C4-2B (cell line): ENCODE results near the gene GAB4.

ENCODE experiments used
- H3K27ac ChIP-seq: fragments of 450-650 bp; 2 replicates; pipeline ENCODE4 v1.5.1; 2017
- ZFX ChIP-seq: fragments of 450-650 bp; IDR thresholded peaks from 2 replicates; pipeline ENCODE4 v1.6.1; 2017
- TF ChIP-seq, protein P1 (sequence below): fragments of 450-650 bp; conservative IDR thresholded peaks from 2 replicates; pipeline ENCODE4 v1.5.1; 2017; ENCODE audit warnings: mild to moderate bottlenecking

Gene GAB4

GRCh38 chr22:16959345-16959930 lies 48.6 kb downstream of the GAB4 start:
- TF ChIP-seq ZFX, result no peak
- TF ChIP-seq, protein P1, sequence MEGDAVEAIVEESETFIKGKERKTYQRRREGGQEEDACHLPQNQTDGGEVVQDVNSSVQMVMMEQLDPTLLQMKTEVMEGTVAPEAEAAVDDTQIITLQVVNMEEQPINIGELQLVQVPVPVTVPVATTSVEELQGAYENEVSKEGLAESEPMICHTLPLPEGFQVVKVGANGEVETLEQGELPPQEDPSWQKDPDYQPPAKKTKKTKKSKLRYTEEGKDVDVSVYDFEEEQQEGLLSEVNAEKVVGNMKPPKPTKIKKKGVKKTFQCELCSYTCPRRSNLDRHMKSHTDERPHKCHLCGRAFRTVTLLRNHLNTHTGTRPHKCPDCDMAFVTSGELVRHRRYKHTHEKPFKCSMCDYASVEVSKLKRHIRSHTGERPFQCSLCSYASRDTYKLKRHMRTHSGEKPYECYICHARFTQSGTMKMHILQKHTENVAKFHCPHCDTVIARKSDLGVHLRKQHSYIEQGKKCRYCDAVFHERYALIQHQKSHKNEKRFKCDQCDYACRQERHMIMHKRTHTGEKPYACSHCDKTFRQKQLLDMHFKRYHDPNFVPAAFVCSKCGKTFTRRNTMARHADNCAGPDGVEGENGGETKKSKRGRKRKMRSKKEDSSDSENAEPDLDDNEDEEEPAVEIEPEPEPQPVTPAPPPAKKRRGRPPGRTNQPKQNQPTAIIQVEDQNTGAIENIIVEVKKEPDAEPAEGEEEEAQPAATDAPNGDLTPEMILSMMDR, result no peak
- no peak overlapping the region for H3K27ac ChIP-seq

- H3K27ac ChIP-seq, result no peak overlapping the region
- TF ChIP-seq ZFX, result no peak
- TF ChIP-seq, protein P1, result no peak
Observed at GRCh38 chr22:16958475-16958874, 49.5 kb downstream of the GAB4 start.

DNA sequence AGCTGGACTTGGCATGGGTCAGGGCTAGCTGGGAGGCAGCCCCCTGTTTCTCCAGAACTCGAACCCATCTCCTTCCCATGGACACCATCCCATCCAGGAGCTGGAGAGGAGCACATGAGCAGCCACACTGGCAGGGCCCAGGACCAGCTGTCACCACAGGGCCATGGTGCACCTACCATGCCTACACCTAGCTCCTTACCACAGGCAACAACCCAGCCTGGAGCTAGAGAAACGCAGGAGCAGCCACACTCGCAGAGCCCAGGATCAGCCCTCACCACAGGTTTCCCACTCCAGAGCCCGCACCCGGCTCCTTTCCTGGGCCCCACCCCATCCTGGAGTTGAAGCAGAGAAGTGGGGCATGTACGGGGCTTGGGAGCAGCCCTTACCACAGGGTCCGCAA lies 50.2 kb downstream of the GAB4 start:
- no peak for TF ChIP-seq ZFX
- TF ChIP-seq, protein P1, result no peak
- no peak overlapping the region for H3K27ac ChIP-seq

DNA sequence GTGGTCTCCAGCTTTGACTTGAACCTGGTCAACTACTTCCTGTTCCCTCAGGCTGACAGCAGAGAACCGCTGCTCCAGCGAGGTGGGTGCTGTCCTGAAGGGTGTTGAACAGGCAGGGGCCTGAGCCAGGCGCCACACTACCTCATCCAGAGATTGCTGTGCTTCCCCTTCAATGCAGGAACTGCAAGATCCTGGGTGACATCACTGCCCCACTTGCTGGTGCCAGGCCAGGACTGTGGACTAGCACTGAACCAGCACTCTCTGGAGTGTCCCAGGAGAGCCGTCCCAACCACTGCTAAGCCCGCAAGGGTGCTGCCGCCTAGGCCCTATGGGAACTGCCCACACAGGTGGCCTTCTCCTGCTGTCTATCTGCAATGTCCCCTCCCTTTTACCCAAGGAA lies 51.7 kb downstream of the GAB4 start:
- TF ChIP-seq, protein P1, result no peak
- TF ChIP-seq ZFX, result no peak
- no peak overlapping the region for H3K27ac ChIP-seq

DNA sequence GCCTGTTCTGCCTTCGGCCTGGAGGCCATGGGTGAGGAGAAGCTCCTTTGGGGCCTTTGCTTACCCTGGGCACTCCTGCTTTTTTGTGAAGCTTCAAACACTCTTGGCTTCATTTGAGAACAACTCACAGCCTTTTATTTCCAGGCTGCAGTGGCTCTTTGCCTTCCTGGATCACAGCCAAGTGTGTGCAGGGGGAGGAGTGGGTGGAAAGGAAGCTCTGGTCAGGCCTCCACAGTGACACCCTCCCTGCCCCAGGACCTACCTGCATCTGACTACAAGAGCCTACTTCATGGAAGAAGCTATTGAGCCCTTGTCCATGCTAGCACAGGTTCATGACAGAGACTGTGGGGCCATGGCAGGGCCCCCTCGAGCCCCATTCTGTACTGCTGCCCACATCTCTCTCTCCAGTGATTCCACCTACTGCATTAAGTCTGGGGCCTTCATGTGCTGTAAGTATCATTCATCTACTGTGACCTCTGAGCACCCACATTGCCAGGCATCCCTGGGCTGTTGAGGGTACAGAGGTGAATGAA lies 52.3 kb downstream of the GAB4 start:
- TF ChIP-seq ZFX, result no peak
- TF ChIP-seq, protein P1, result no peak
- no peak overlapping the region for H3K27ac ChIP-seq

DNA sequence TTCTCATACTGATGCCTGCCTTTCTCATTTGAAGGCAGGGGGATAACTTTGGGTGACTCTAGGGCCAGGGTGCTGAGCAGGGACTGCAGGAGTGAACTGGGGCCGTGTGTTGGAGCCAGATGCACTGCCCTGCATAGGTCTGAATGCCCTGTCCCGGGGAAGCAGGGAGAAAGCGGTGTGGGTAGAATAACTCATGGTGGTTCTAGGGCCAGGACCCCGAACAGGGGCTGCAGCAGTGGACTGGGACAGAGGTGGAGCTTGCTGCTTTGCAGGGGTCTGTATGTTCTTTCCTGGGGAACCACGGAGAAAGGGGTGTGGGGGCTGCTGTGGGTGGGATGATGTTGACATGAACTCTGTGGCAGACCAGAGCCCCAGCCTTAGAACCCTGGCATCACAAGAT lies 52.9 kb downstream of the GAB4 start:
- H3K27ac ChIP-seq, result no peak overlapping the region
- TF ChIP-seq ZFX, result no peak
- TF ChIP-seq, protein P1, result no peak

DNA sequence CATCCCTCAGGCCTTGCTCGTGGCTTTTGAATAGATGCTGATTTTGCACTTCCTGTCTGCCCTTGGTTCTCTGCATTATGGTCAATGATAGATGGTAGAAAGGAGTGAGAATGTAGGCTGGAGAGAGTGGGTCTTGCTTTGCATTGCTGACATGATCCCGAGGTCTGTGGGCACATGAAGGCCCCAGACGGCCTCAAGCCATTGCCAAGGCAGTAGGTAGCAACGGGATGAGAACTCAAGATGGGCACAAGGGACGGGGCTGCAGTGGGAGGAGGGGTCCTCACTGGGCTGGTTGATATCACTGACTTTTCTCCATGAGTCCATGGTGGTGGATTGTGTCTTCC lies 54.0 kb downstream of the GAB4 start:
- no peak for TF ChIP-seq ZFX
- TF ChIP-seq, protein P1, result no peak
- H3K27ac ChIP-seq, result no peak overlapping the region
